IPS-NIHi7 (cell line): ENCODE measurements around the gene LAMB2.

Experiments used
- DNase-seq: peaks from one replicate; pipeline ENCODE4 v3.0.0; 2012; ENCODE audit warnings: mixed read lengths; ENCODE audit errors: extremely low spot score

LAMB2 gene

GRCh38 chr3:49132437-49133225 is at the start of gene LAMB2:
Gene LAMB2, minus strand, starts transcription at chr3:49133050. Its CDS starts 183 bp downstream, at chr3:49132867.
- peak; percentile 88 for DNase-seq

DNA sequence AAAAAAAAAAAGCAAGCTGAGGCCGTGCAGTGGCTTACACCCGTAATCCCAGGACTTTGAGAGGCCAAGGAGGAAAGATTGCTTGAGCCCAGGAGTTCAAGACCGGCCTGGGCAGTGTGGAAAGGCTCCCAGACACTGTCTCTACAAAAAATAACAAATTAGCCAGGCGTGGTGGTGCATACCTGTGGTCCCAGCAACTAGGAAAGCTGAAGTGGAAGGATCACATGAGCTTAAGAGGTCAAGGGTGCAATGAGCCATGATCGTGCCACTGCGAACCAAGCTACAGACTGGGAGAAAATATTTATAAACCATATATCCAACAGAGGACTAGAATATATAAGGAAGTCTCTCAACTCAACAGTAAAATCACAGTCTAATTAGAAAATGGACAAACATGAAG is 48.5 kb upstream of the LAMB2 start:
- no peak for DNase-seq

GRCh38 chr3:49180116-49180515 is 47.3 kb upstream of the LAMB2 start:
- DNase-seq: no peak

GRCh38 chr3:49177073-49177472 is 44.2 kb upstream of the LAMB2 start:
- no peak for DNase-seq

GRCh38 chr3:49175530-49175929 is 42.7 kb upstream of the LAMB2 start:
- no peak for DNase-seq

GRCh38 chr3:49174397-49174985 is 41.6 kb upstream of the LAMB2 start:
- DNase-seq: no peak

GRCh38 chr3:49173792-49174170 is 40.9 kb upstream of the LAMB2 start:
- DNase-seq: no peak

GRCh38 chr3:49173116-49173791 is 40.4 kb upstream of the LAMB2 start:
- DNase-seq: peak; percentile 71

GRCh38 chr3:49172551-49173041 is 39.7 kb upstream of the LAMB2 start:
- no peak for DNase-seq

DNA sequence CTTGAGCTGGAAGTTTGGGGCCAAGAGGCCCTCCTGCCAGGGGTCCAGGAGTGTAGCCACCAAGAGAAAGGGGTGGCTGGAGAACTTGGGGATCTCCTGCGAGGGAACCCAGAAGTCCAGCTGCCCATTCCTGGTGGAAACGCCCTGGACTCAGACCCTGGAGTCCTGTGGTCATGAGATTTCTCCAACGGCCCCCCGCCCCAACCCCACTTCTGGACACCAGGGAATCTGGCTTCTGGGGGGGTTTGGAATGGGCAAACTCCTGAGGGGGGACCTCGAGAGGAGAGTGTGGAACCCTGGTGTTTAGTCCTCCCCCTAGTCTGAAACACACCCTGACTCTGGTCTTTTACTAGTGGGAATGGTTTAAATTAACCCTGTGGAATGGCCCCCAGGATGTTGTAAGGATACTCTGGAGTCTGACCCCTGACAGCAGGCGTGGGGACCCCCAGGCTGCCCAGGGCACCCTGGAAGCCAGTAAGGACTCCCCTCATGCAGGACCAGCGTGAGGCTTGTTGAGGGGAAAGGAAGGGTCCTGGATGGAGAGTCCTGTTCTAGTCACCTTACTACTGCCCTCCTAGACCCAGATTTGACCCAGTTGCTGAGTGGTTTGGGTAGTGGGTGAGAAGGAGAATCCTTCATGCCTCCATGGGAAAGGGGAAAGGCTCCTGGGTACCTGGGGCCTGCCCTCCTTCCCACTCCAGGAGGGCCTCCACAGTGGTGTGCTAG is 39.1 kb upstream of the LAMB2 start:
- no peak for DNase-seq

- peak; percentile 97 for DNase-seq
Observed at GRCh38 chr3:49171119-49171774, 38.4 kb upstream of the LAMB2 start, which contains the start of gene KLHDC8B. Gene KLHDC8B, plus strand, starts transcription at chr3:49171598. Its CDS starts 1,172 bp downstream, at chr3:49172770.

DNA sequence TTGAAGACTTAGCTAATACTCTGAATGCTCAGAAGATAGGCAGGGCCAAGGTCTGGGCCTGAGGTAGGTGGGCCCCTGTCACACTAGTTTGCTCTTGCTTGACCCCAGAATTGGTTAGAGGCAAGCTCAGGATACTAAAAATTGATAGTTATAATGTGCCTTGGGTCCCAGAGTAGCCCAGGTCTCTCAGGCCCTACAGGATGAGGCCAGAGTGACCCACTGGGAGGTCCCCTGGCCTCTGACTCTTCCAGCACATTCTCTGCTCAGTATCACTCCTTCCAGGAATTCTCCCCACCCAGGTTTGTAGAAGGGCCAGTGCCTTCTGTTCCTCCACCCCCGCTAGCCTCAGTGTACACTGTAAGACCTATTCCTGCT is 37.9 kb upstream of the LAMB2 start:
- no peak for DNase-seq

GRCh38 chr3:49166752-49167556 is 34.1 kb upstream of the LAMB2 start:
- DNase-seq: no peak

DNA sequence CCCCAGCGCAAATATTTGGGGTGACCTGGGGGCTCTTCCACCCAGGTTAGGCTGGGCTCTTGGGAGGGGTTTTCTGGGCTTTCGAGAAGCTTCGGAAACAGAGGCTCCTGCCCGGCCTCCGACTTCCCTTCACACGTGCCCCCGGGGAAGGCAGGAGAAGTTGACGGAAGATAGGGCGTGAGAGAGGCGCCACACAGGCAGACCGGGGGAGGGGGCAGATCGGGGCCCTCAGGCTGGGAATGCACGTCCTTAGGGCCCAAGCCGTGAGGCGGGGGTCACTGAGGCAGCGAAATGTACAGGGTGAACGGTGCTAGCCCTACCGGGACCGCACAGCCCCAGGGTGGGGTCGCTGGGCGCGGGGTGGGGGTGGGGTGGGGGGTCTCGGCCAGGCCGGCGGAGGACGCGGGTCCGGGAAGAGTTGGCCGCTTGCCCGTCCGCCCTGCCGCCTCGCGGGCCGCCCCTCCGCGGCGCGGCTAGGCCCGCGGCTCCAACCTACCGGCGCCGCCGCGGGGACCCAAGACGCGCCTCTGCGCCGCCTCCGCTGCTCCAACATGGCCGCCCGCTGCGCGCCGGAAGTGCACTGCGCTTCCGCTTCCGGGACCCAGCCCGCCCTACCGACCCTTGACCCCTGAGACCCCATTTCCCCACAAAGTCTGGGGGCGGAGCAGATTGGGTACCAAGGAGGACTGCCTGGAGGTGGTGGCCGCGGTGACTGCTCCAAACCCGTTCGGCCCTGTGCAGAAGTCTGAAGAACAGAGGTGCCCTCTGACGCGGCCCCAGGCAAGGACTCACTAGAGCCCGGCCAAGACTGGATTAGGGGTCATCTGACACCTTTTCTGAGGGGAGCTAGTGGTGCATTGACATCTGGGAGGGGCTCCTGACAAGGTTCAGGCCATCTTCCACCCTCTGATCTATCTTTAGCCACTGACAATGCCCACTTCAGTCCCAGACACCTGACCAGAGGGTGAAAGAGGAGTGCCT is 33.2 kb upstream of the LAMB2 start, which contains the start of gene CCDC71:
TSS of gene CCDC71 (minus strand) at position 561 of the 981 bp plus-strand sequence. CDS start 2,123 bp downstream, outside the sequence.
- peak; percentile 93 for DNase-seq

- DNase-seq: no peak
Observed at GRCh38 chr3:49164983-49165720, 32.3 kb upstream of the LAMB2 start.

DNA sequence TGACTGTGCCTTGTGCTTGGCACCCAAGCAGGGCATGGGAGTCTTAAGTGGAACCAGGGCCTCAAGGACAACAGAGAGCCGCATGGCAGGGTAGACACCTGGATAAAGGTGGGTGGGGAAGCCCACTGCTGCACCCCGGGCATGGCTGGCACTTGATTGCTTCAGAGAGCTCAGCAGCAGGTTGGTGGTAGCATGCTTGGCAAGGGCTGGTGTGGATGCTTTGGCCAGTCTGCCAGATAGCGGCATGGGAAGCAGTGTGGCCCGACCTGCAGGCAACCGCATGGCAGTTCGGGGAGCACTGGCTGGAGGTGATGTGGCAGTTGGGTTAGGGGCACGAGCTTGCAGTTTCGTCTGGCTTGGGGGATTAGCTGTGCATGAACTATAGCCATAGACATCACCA is 30.8 kb upstream of the LAMB2 start:
- no peak for DNase-seq

DNA sequence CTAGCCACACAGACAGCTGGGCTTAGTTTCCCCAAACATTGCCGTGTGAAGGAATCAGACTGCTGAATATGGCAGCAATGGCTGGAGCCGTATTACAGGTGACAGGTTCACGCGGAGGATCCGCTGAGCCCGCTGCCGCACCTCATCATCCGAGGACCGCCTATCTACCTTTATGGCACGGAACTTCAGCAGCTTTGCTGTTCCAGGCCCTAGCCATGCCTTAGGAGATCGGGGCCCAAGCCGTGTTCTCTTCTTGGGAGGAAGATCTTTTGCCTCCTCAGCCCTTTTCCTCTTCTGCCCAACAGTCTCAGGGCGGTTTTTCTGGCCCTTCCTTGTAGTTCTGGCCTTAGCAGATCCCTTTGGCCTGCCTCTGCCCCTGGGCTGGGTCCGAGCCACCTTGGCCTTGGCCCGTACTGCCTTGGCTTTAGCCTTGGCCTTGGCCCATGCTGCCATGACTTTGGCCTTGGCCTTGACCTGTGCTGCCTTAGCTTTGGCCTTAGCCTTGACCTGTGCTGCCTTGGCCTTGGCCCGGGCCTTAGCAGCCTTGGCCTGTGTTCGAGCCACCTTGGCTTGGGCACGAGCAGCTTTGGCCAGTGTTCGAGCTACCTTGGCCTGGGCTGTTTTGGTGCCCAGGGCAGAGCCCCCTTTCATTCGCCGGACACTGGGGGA is 30.0 kb upstream of the LAMB2 start:
- DNase-seq: no peak
